Ishikawa (cell line): ENCODE measurements around the gene OR1M1.

Source experiments
- CEBPB ChIP-seq: IDR thresholded peaks from 2 replicates; pipeline ENCODE4 v1.6.1; 2012
- CREB1 ChIP-seq: IDR thresholded peaks from 2 replicates; pipeline ENCODE4 v1.6.1; 2012; ENCODE audit warnings: low read depth
- EGR1 ChIP-seq: IDR thresholded peaks from 2 replicates; pipeline ENCODE4 v1.6.1; 2012
- EP300 ChIP-seq: IDR thresholded peaks from 2 replicates; pipeline ENCODE4 v1.6.1; 2012; ENCODE audit warnings: borderline replicate concordance
- FOXM1 ChIP-seq: IDR thresholded peaks from 2 replicates; pipeline ENCODE4 v1.6.1; 2012; ENCODE audit warnings: low read depth, borderline replicate concordance
- MAX ChIP-seq: IDR thresholded peaks from 2 replicates; pipeline ENCODE4 v1.6.1; 2012
- NFIC ChIP-seq: IDR thresholded peaks from 2 replicates; pipeline ENCODE4 v1.6.1; 2012
- RAD21 ChIP-seq: IDR thresholded peaks from 2 replicates; pipeline ENCODE4 v1.6.1; 2012; ENCODE audit warnings: low read depth
- REST ChIP-seq: IDR thresholded peaks from 2 replicates; pipeline ENCODE4 v1.6.1; 2012; ENCODE audit warnings: low read depth, mild to moderate bottlenecking
- TAF1 ChIP-seq: IDR thresholded peaks from 2 replicates; pipeline ENCODE4 v1.6.1; 2012; ENCODE audit warnings: low read depth, mild to moderate bottlenecking
- TCF12 ChIP-seq: IDR thresholded peaks from 2 replicates; pipeline ENCODE4 v1.6.1; 2012; ENCODE audit warnings: low read depth
- TEAD4 ChIP-seq: IDR thresholded peaks from 2 replicates; pipeline ENCODE4 v1.6.1; 2012
- YY1 ChIP-seq: IDR thresholded peaks from 2 replicates; pipeline ENCODE4 v1.6.1; 2012; ENCODE audit warnings: low read depth

GRCh38 chr19:9054765-9055164 is 32.1 kb upstream of the OR1M1 start:
- TF ChIP-seq EP300 = no peak
- no peak for TF ChIP-seq CEBPB
- TF ChIP-seq RAD21 = no peak
- no peak for TF ChIP-seq MAX
- TF ChIP-seq TCF12 = no peak
- no peak for TF ChIP-seq YY1
- no peak for TF ChIP-seq EGR1
- TF ChIP-seq CREB1 = no peak
- TF ChIP-seq FOXM1 = no peak
- TF ChIP-seq REST = no peak
- no peak for TF ChIP-seq TAF1
- TF ChIP-seq TEAD4 = no peak
- TF ChIP-seq NFIC = no peak
